Ureter (tissue), 1 donor: ENCODE measurements around the gene CALHM1. TPM values are rescaled to one million over a fixed set of nuclear protein-coding genes. Genes with fewer than 3 reads are reported as not detected.

Experiments
- DNase-seq: peaks from one replicate; pipeline ENCODE4 v3.0.0-alpha.2; 2020; ENCODE audit warnings: low spot score
- total RNA-seq: library from RNA; stranded (reverse); gene quantifications from one replicate; pipeline ENCODE4 v1.2.4, GENCODE V29; 2023
- donor health status: DM: yes; HTN: yes; CAD: no.

CALHM1 gene
- total RNA-seq, 1 donor from 2014 or later: not detected

DNA sequence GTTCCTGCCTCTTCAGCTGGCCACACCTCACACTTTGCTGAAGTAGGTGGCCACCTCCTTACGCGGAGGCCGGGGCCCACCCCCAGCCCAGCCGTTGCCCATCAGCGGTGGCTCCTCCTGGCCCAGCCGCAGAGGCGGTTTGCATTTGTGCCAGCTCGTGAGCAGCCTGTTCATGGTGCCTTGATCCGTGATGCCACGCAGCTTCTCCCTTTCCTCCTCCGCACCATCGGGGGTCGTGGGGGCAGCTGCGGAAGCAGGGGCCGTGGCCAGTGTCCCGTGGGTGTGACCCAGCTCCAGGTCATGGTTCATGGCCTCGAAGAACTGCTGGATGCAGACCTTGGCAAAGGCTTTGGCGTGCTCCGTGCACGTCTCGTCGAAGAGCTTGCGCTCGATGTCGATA is 3.5 kb downstream of the CALHM1 start:
- DNase-seq: no peak

DNA sequence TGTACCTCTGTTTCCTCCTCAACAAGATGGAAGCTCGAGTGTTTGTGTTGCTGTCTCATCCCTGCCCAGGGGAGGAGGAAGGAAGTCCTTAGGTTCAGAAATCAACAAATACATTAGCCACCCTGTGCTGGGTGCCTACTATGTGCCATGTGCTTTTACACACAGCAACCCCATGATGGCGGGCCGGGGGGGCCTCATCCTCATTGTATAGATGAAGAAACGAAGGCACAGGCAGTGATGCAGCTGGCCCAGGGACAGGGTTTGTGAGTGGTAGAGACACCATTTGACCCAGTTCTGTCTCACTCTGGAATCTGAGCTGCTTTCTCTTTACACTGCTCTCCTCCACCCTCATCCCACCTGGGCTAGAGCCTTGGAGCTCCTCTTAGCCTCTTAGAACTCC is 4.7 kb downstream of the CALHM1 start:
- no peak for DNase-seq

DNA sequence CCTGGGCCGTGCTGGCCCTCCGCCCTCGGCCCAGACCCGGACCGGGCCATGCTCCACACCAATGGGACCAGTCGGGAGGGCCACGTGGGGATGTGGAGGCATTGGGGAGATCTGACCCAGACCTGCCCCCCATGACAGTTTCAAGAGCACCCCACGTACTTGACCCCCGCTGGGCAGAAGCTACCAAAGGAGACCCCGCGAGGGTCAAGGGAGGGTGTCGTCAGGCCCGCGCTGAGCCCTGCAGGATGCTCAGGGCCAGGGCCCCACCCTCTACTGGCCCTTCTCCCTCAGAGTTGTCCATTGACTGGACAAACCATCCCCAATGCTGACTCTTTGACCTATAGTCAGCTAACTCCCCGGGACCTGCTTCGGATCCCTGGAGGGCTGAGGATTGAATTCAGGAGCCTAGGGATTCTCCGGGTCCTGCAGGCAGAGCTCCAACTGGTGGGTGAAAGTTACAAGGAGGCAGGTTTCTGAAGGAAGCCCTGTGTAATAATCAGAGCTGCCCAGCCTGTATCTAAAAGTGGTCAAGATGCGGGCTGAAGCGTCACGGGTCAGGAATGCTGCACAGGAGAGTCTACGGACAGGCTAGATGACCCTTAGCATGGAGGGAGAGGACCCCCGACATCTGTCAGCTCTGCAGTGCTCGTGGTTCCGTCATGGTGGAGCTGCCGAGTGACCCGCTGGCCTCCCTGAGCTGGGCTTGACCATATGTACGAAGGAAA is 6.0 kb downstream of the CALHM1 start:
- no peak for DNase-seq

DNA sequence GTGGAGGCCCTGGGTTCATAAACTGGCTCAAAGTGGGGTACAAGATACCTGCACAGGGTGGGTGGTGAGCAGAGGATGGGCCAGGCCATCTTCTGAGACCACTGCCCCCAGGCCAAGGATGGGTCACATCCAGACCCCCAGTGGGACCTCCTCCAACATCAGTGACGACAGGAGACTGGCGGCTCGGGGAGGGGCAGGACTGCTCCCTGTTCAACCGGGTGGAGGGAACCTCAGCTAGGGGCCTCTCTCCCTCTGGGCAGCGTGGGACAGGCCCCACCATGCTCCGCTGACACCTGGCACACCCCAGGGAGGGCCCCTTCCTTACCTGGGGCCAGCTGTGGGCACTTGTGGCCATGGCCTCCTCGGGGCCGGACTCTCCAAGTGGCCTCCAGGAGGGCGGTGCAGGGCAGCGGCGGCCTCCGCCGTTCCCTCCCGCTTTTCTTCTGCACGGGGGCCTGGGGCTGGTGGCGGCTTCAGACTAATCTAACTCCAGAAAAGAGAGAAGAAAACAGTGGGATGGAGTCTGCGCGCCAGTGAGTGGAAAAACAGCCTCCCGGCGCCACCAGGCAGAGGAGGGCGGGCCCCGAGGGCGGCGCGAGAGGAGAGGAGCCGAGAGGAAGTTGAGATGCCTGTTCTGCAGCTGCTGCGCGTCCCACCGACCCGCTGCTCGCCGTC is 6.7 kb downstream of the CALHM1 start, which contains the start of gene CALHM2:
Gene CALHM2, minus strand, starts transcription at position 540 of the 675 bp plus-strand sequence. CDS start 2,429 bp downstream, outside the sequence.
- DNase-seq: peak; percentile 81

DNA sequence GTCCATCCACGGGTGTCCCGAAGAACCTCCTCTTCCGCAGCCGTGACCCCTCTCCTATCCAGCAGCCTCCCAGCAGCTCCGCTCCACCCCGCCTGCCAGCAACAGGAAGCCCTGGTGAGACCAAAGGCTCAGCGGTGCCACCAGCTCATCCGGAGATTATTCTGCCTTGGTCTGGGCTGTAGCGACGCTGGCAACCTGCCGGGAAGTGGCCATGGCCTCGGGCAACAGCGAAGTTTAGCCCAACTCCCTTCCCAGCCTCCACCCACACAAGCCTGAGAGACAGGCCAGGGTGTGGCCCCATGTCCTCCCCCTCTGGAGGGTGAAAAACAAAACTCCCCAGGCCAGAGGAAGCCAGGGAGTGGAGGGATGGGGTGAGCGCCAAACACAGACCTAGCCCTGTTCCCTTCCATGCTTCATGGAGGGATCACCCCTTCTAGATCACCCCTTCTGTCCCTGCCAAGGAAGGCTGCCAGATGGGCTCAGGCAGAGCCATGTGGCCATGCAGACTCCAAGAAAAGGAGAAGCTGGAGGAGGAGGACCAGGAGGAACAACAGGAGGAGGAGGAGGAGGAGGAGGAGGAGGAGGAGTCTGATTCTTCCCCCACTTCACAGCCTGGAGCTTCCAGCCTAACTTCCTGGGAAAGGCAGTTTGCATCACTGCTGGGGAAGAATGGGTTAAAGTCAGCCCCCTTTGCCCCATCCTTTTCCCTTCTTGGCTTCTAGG is 7.4 kb downstream of the CALHM1 start:
- peak; percentile 82 for DNase-seq

DNA sequence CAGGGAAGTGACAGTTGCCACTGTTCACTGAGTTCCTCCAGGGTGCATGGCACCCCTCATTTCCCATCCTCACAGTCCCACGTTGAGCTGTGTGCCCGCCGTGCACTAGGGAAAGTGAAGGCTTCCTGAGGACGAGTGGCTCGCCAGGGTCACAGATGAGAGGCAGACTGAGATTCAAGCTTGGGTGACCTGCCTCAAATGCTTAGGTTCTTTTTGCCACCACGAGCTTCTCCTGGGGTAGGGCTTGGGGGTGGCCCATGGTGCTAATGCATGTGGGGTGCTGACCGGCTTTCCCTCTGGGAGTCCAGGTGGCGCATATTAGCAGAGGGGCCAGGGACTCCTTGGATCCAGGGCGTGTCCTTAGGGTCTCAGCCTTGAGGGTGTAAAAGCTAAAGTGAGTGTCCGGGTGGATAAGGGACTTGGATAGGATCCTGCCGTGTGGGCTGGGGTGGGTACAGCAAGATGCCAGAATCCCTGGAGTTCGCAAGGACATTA is 8.5 kb downstream of the CALHM1 start:
- DNase-seq: no peak

DNA sequence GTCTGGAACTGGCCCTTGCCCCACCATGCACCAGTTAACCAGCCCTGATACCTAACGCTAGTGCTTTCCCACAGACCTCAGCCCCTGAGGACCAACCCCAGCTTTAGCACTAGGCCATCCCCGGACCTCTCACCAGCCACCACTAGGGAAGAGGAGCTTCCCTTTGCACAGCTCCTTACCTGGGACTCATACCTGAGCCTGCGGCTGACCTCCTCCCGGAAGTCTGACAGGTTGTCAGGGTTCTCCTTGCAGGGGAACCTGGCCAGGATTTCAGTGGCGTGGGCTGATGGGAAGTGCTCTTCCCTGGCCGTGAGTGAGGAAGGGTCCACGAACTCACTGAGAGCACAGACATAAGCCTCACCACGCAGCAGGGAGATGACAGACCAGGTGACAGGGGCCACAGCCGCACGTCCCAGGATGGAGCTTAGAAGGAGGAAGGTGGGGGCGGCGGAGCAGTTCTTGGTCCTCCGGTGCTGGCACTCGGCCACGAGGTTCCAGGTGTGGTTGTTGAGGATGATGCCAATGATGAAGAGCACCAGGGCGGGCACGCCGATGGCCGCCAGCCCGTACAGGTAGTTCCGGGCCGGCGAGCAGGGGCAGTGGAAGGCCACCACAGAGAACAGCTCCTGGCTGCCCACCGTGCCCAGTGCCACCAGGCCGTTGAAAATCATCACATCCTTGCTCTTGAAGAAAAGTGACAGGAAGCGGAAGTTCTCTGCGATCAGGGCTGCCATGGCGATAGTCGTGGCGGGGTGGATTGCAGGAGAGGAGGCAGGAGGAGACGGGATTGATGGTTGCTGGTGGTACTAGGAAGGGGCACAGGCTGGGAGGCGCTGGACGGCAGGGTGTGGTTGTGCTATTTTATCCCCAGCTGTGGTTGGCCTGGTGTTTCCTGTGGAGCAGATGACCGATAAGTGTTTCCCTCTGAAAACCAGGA is 9.2 kb downstream of the CALHM1 start:
- no peak for DNase-seq

DNA sequence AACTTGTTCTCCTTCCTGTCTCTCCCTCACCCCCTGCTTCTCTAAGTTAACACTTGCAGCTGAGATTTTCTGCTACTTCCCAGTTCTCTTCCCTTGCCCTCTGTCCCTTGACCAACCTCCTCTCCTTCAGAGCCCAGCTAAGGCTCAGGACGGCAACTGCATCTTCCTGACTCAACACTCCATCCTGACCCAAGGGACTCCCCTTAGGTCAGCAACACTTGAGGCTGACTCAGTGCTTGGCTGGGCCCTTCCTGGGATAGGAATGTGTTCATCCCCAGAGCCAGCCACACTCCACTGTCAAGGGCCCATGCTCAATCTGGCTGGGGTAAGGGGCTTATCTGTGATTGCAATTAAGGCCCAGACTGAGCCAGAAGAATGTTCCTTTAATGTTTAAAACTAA is 10.0 kb downstream of the CALHM1 start:
- DNase-seq: no peak

DNA sequence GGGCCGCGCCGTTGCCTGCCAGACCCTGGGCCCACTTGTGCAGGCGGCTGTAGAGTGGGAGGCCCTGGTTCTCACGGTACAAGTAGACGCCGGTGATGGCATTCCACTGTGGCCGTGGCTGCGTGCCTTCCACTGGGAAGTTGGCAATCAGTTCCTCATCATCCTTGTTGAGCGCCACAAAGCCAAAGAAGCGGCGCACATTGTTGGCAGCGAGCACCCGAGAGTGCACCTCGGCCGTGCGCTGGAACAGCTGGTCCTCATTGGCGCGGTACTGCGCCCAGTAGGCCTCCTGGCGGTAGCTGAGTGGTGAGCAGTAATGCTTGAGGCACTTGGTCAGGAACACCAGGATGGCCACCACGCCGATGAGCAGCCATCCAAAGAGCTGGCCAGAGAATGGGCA is 11.5 kb downstream of the CALHM1 start:
- no peak for DNase-seq

DNA sequence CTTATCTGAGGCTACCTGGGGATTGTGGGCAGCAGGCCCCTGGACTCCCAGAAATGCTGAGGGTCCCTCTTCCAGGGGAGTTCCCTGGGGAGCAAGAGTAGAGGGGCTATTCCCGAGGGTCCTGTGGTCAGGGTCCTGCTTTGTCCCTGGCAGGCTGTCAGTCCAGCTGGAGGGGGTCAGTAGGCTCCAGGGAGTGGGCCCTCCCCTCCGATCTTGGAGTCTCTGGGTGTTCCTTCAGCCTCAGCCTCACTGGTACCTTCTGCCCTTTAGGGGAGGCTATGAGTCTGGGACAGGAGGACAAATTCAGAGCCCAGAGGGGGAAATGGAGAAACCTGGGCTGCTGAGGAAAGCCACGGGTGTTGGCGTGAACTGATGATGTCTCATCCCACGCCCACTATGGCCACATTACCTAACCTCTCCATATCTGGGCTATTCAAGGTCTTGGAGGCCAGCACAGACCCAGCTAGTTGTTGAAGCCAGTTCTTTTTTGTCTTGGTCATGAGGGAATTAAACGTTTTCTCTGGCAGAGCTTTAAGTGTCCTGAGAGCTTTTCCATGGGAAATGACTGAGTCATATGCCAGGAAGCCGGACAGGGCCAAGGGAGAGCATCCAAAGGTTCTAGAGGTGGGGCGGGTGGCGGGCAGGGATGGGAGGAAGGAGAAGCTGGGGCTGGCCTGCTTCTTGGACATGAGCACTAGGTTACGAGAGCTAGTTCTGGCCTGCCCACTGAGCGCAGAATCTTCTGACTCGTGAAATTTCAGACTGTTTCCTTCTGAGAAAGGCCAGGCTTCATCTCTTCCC is 12.7 kb downstream of the CALHM1 start:
- peak; percentile 77 for DNase-seq

DNA sequence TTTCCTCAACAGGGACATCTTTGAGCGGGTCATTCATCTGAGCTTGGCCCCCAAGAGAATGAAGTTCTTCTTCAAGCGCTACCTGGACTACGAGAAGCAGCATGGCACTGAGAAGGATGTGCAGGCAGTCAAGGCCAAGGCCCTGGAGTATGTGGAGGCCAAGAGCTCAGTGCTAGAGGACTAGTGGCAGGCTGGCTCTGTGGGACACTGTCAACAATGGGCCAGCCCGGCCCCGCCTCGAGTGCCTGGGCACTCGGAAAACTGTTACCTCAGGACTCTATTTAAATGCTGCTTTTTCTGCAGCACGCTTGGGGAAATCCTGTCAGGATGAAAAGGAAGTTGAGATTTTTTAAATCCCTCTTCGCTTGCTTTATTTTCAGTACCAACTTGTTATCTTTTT is 13.3 kb downstream of the CALHM1 start:
- DNase-seq: no peak

DNA sequence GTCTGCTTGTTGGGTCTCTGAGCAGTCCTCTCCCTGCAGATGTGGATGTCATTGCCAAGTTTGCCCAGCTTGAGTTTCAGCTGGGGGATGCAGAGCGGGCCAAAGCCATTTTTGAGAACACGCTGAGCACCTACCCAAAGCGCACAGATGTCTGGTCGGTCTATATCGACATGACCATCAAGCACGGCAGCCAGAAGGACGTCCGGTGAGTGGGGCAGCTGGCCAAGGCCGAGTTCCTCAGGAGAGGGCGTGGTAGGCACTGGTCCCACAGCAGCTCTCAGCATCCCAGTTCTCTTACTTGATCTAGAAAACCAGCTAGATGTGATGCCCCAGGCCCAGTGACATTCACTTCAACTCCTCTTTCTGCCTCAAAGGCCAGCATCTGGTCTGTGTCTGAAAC is 14.2 kb downstream of the CALHM1 start:
- no peak for DNase-seq

DNA sequence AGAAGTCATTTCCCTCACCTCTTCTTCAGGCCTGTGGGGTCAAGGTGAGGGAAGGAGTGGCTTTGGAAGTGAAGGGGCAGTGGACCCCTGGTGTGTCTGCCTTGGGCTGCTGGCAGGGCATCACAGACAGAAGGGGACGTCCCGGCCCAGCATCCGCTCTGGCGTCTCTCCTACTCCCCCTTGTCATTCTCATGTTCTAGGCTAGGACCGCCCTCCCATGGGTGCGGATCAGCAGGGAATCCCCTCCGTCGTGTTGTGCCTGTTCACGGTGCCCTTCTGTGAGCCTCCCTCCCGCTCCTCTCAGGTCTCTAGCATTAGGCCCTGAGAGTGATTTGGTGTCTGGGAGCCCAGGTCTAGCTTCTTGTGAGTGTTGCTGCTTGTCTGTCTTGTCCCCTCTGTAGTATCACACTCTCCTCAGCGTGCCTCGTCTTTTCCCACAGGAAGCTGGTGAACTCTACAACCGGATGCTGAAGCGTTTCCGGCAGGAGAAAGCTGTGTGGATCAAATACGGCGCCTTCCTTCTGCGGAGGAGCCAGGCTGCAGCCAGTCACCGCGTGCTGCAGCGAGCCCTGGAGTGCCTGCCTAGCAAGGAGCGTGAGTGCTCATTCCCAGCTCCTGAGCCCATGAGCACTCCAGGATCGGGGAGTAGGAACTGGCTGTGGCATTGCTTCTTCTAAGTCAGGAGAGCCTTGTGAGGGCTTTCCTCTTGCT is 15.1 kb downstream of the CALHM1 start:
- no peak for DNase-seq

DNA sequence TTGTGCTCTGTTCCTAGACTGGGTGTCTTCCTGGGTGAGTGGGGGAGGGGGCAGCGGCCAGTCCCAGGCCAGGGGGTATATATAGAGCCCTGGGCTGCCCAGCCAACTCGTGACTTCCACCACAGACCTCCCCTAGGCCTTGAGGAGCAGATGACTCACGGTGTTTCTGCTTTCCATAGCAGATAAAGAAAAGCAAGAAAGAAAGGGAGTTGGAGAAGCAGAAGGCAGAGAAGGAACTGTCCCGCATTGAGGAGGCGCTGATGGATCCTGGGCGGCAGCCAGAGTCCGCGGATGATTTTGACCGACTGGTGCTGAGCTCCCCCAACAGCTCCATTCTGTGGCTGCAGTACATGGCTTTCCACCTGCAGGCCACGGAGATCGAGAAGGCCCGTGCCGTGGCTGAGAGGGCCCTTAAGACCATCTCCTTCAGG is 16.7 kb downstream of the CALHM1 start:
- no peak for DNase-seq

DNA sequence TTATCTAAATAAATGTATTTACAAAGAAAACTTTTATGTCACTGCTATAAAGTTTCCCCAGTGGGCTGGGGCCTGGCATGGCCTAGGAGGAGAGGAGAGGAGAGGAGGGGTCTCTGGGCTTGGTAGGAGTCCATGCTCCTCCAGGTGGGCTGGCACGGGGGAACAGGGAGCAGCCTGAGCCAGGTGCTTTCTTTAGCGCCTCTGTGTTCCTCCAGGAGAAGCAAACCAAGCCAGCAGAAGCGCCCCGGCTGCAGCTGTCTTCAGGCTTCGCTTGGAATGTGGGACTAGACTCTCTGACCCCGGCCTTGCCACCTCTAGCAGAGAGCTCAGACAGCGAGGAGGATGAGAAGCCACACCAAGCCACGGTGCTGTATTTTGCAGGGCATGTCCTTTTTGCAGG is 17.1 kb downstream of the CALHM1 start:
- DNase-seq: no peak

DNA sequence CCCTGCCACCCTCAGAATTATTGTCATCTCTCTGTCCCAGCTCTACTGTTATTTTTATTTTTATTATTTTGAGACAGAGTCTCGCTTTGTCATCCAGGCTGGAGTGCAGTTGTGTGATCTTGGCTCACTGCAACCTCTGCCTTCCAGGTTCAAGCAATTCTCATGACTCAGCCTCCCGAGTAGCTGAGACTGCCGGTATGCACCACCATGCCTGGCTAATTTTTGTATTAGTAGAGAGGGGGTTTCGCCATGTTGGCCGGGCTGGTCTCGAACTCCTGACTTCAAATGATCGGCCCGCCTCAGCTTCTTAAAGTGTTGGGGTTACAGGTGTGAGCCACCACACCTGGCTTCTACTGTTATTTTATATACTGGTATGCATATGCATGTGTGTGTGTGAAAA is 17.5 kb downstream of the CALHM1 start:
- no peak for DNase-seq

DNA sequence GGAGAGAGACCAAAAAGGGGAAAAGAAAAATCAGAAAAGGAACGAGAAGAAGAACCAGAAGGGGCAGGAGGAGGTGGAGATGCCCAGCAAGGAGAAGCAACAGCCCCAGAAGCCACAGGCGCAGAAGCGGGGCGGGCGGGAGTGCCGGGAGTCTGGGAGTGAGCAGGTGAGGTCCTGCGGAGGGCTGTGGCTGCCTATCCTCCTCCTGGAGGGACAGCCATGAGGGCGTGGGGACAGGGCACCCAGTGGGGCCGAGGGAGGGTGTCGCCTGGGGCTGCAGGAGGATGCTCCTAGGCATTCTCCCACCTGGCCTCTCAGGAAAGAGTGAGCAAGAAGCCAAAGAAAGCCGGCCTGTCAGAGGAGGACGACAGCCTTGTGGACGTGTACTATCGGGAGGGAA is 18.3 kb downstream of the CALHM1 start:
- no peak for DNase-seq

DNA sequence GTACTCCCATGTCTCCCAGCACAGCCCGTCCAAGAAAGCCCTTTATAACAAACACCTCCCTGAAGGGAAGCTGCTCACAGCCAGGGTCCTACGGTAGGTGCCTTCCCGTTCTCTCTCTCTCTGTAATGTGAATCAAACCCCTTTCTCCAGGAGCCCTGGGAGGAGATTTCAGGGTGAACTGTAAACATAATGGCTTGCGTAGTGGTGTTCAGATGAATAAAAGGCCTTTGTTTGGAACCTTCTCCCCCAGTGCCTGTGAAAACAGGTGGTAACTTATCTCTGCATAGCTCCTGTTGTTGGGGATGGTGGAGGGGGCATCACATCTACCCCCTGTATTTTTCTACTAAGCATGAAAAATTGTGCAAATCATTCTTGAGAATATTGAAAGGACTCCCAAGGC is 18.9 kb downstream of the CALHM1 start:
- no peak for DNase-seq

DNA sequence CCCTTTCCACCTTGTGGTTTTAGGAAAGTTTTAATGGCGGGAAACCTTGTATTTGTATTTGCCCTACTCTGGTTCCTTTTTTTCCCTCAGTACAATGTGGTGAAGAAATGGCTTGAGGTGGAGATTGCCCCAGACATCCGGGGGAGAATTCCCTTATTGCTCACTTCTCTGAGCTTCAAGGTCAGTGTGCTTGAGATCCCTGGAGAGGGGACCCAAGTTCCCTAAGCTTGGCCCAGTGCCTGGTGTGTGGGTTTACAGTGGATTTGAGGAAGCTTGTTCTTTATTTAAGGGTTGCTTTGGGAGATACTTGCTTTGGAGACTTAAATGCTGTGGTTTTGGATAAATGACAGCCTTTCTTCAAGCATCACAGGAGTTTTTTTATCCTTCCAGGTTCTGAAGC is 24.8 kb downstream of the CALHM1 start:
- DNase-seq: no peak

DNA sequence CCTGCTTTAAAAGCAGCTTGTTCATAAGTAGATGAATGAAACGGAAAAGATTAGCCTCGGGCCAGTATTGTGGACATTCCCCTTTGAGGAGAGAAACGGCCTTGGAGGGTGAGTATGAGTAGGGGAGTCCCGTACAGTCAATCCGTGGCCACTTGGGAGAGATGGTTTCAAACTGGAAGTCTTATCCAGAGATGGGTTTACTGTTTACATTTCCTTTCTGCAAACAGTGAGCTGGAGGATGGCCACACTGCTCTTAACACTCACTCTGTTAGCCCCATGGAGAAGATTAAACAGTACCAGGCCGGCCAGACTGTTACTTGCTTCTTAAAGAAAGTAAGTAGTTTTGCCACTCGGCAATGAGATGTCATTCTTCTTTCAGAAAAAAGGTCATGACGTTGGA is 26.8 kb downstream of the CALHM1 start:
- no peak for DNase-seq
